Spinal cord (tissue), 4 donors: Measurements from ENCODE around the gene SNORC. TPM values are rescaled to one million over a fixed set of nuclear protein-coding genes. Genes with fewer than 3 reads are reported as not detected.

Experiments
- polyA plus RNA-seq, 2 donors: library from polyadenylated mRNA; unstranded; fragments of 120-200 nt; gene quantifications; one replicate each; pipeline ENCODE4 v1.2.1, GENCODE V29; 2013; ENCODE audit not compliant: insufficient read length in 2 of 2
- small RNA-seq: library from RNA; depleted of rRNA; stranded (forward); fragments of <200 nt; gene quantifications from one replicate; pipeline ENCODE3, GENCODE V24; 2014; ENCODE audit warnings: low replicate concordance
- total RNA-seq, 2 donors: library from RNA; depleted of rRNA in 1 of 2; stranded (reverse); fragments of 120-200 nt in 1 of 2; fragments of >200 nt in 1 of 2; gene quantifications; one replicate each; pipeline versions ENCODE4 v1.2.3 to v1.2.4, GENCODE V29; 2013 to 2014

SNORC gene
- total and polyA plus RNA-seq, 4 donors: 3.1 to 10.8 (median 7.4) TPM

Small RNAs within 50 kb of the gene (small RNA-seq; reads per million reads assigned to genes)
- gene RF00019: not detected

Other genes with a start within 250 kb of the SNORC start
- 10 to 100 TPM in 1 of 2 donors, 1 to 10 TPM in 1; 6.5 to 13.7 TPM for gene EFHD1, start 236.7 kb upstream of the SNORC start, total RNA-seq
- gene EFHD1, start 236.7 kb upstream of the SNORC start, polyA plus RNA-seq: 10 to 100 TPM; 42.9 to 49.0 TPM
- gene GIGYF2, start 172.9 kb upstream of the SNORC start, total RNA-seq: 10 to 100 TPM; 81.5 to 98.7 TPM
- gene GIGYF2, start 172.9 kb upstream of the SNORC start, polyA plus RNA-seq: 10 to 100 TPM; 38.9 to 49.5 TPM
- gene KCNJ13, start 93.7 kb upstream of the SNORC start, total RNA-seq: 10 to 100 TPM; 10.1 to 94.8 TPM
- 1 to 10 TPM in 1 of 2 donors, under 1 TPM in 1; 0.24 to 8.6 TPM for gene KCNJ13, start 93.7 kb upstream of the SNORC start, polyA plus RNA-seq
- gene NGEF, start 143.0 kb downstream of the SNORC start, total RNA-seq: 10 to 100 TPM; 15.4 to 19.4 TPM
- gene NGEF, start 143.0 kb downstream of the SNORC start, polyA plus RNA-seq: 10 to 100 TPM; 38.9 to 46.3 TPM
- gene NEU2, start 162.4 kb downstream of the SNORC start, total RNA-seq: not detected
- not detected for gene NEU2, start 162.4 kb downstream of the SNORC start, polyA plus RNA-seq
- gene INPP5D, start 190.1 kb downstream of the SNORC start, total RNA-seq: 10 to 100 TPM; 11.4 to 14.3 TPM
- gene INPP5D, start 190.1 kb downstream of the SNORC start, polyA plus RNA-seq: 10 to 100 TPM; 20.6 to 22.6 TPM